Stomach (tissue), 19 donors: ENCODE data around the gene TCEAL6. TPM values are rescaled to one million over a fixed set of nuclear protein-coding genes. Genes with fewer than 3 reads are reported as not detected.
"Not testable (repeated sequence)": the region's sequence is repeated elsewhere in the genome, so short reads cannot be mapped to it uniquely, and the experiment has no call there.

ENCODE experiments used
- DNase-seq, 2 donors: peaks; one replicate each; pipeline versions ENCODE4 v3.0.0 to v3.0.0-alpha.2; 2013 to 2019
- H3K27ac ChIP-seq, 5 donors: fragments of 200-600 bp in 4 of 5; sonication (generic) in 4 of 5; one replicate each; pipeline ENCODE4 v1.5.1; 2013 to 2019; ENCODE audit warnings: mild to moderate bottlenecking in 1 of 5, moderate library complexity in 1 of 5
- H3K27me3 ChIP-seq, 3 donors: fragments of 200-600 bp; sonication (generic); one replicate each; pipeline ENCODE4 v1.5.1; 2017 to 2019; ENCODE audit warnings: mixed run types in 1 of 3
- H3K36me3 ChIP-seq, 4 donors: fragments of 200-600 bp; sonication (generic); 1 replicate in 3 of 4; 2 replicates in 1 of 4; pipeline ENCODE4 v1.5.1; 2016 to 2019
- H3K4me1 ChIP-seq, 4 donors: fragments of 200-600 bp; sonication (generic); one replicate each; pipeline ENCODE4 v1.5.1; 2016 to 2019
- H3K4me3 ChIP-seq, 4 donors: fragments of 200-600 bp; sonication (generic) in 3 of 4; one replicate each; pipeline ENCODE4 v1.5.1; 2016 to 2019; ENCODE audit warnings: mild to moderate bottlenecking in 1 of 4
- H3K9me3 ChIP-seq, 4 donors: fragments of 200-600 bp; sonication (generic); one replicate each; pipeline ENCODE4 v1.5.1; 2016 to 2019
- EP300 ChIP-seq: sonication (generic); formaldehyde crosslinking; IDR thresholded peaks from one replicate; pipeline ENCODE4 v1.6.1; 2017; ENCODE audit warnings: antibody characterized with exemption
- POLR2A ChIP-seq, 4 donors: fragments of 450-650 bp; IDR thresholded peaks; one replicate each; pipeline ENCODE4 v1.6.1; 2016; ENCODE audit warnings: antibody characterized with exemption in 4 of 4, control low read depth in 2 of 4, mild to moderate bottlenecking in 1 of 4, moderate library complexity in 1 of 4
- POLR2AphosphoS5 ChIP-seq, 3 donors: sonication (generic); formaldehyde crosslinking; IDR thresholded peaks; one replicate each; pipeline ENCODE4 v1.6.1; 2016; ENCODE audit warnings: antibody characterized with exemption in 3 of 3
- WGBS, 5 donors: extraction: QIAGEN DNeasy Blood & Tissue Kit in 3 of 5; methylation state at CpG; one replicate each; pipeline versions ENCODE4 v1.1.5 to v1.1.7; 2013 to 2018; 5-methylcytosine and 5-hydroxymethylcytosine counted together
- intact Hi-C: fragments of 100-400 bp; cut with DNase I; formaldehyde crosslinking; loops from one replicate; pipeline ENCODE4 v1.15.1; 2023; ENCODE audit warnings: low total_unique reads
- long read RNA-seq, 10 donors: transcript quantifications; one replicate each; lab custom pipeline, GENCODE V29; 2026
- polyA plus RNA-seq, 3 donors: library from polyadenylated mRNA; stranded (reverse); fragments of 200-250 nt; gene quantifications; one replicate each; pipeline ENCODE4 v1.2.3, GENCODE V29; 2013
- total RNA-seq, 5 donors: library from RNA; depleted of rRNA; stranded (reverse); fragments of >200 nt; gene quantifications; one replicate each; pipeline versions ENCODE4 v1.1.0 to v1.2.3, GENCODE V29; 2014 to 2016
- TF ChIP-seq, protein P1 (sequence below), 7 experiments: fragments of 450-650 bp in 4 of 7; fragments of 200-600 bp in 3 of 7; sonication (generic) in 3 of 7; IDR thresholded peaks; one replicate each; pipeline ENCODE4 v1.5.1; 2016 to 2019; ENCODE audit warnings: antibody characterized with exemption in 7 of 7, control low read depth in 2 of 7, mild to moderate bottlenecking in 1 of 7
- donor health status: healthy with polysubstance abuse.
- donor health status: Bipolar disorder and iron deficiency.
- donor health status: healthy.

Gene TCEAL6
- not detected for total RNA-seq
- polyA plus RNA-seq: under 1 TPM in 1 of 3 donors, not detected in 2; 0.20 TPM
- long read RNA-seq, donor 1: 0 reads
- long read RNA-seq, donor 2: 0 reads
- long read RNA-seq, donor 3: 0 reads
- long read RNA-seq, donor 4: 0 reads
- long read RNA-seq, donor 5, partial matches to known transcripts: 0 of 1 reads
- long read RNA-seq, donor 5, other reads (novel, unspliced or antisense): 0 of 1 reads
- long read RNA-seq, donor 6, partial matches to known transcripts: 0 of 1 reads
- long read RNA-seq, donor 6, other reads (novel, unspliced or antisense): 0 of 1 reads
- long read RNA-seq, donor 7, partial matches to known transcripts: 0 of 2 reads
- long read RNA-seq, donor 7, other reads (novel, unspliced or antisense): 0 of 2 reads
- long read RNA-seq, donor 8: 0 reads
- long read RNA-seq, donor 9, partial matches to known transcripts: 0 of 1 reads
- long read RNA-seq, donor 9, other reads (novel, unspliced or antisense): 0 of 1 reads
- long read RNA-seq, donor 10: 0 reads

DNA sequence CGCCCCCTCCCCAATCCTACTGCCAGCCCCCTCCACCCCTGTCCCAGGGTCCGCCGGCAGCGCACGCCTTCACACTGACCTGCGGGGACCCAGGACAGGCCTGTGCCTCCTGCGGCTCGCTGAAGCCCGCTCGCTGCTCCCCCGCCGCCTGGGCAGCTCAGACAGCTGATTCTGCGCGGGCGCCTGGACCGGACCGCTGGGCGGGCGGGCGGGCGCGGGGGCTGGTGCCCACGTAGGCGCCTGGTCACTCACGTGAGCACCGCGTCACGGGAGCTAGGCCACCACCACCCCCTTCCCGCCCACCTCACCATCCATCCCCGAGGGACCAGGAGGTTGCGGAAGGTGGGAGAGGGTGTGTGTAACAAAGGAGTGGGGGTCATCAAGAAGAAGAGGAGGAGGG lies at the start of gene TCEAL6:
Gene TCEAL6 (minus strand): TSS at position 208 of the 400 bp plus-strand sequence.
- H3K36me3 ChIP-seq, H3K4me3 ChIP-seq, H3K4me1 ChIP-seq, H3K27ac ChIP-seq, H3K9me3 ChIP-seq, intact Hi-C loops: not testable (repeated sequence)
- peak in 1 of 2 donors; percentile 6 for DNase-seq
- peaks cover 0 to 19% (median 14%) of the 10 kb centered on the region in 3 donors for H3K27me3 ChIP-seq
- WGBS, 5 donors: 2 to 62% (median 29%) methylated on average over 3 to 25 of the region's 31 CpGs

DNA sequence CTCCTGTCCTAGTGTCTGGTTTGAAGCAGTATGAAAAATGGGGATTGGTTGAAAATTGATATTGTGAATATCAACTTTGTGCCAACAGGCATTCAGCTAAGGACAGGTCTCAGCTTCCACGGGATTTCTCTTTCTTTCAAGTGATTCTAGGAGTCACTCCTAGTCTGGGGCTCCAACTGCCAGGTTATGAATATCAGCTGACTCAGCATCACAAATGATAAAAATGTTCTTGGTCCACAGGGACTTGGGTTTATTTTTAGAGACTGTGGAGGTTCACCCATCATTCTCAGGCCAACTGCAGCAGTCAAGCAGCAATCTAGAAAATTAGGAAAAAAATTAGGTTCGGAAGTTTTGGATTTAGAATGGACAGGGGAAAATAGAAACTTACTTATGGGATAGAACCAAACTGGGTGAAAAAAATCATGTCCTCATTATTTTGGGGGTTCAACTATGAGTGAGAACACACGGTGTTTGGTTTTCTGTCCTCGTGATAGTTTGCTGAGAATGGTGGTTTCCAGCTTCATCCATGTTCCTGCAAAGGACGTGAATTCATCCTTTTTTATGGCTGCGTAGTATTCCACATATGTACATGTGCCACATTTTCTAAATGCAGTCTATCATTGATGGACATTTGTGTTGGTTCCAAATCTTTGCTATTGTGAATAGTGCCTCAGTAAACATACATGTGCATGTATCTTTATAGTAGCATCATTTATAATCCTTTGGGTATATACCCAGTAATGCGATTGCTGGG lies 43.9 kb upstream of the TCEAL6 start:
- H3K36me3 ChIP-seq: no peaks in the 10 kb centered on the region
- WGBS, 5 donors: 62 to 79% (median 78%) methylated on average over 7 of the region's 7 CpGs
- H3K27me3 ChIP-seq: no peaks in the 10 kb centered on the region
- TF ChIP-seq, protein P1, sequence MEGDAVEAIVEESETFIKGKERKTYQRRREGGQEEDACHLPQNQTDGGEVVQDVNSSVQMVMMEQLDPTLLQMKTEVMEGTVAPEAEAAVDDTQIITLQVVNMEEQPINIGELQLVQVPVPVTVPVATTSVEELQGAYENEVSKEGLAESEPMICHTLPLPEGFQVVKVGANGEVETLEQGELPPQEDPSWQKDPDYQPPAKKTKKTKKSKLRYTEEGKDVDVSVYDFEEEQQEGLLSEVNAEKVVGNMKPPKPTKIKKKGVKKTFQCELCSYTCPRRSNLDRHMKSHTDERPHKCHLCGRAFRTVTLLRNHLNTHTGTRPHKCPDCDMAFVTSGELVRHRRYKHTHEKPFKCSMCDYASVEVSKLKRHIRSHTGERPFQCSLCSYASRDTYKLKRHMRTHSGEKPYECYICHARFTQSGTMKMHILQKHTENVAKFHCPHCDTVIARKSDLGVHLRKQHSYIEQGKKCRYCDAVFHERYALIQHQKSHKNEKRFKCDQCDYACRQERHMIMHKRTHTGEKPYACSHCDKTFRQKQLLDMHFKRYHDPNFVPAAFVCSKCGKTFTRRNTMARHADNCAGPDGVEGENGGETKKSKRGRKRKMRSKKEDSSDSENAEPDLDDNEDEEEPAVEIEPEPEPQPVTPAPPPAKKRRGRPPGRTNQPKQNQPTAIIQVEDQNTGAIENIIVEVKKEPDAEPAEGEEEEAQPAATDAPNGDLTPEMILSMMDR (IDR thresholded peaks at IDR 0.05): no peak
- TF ChIP-seq POLR2A (IDR thresholded peaks at IDR 0.05): no peak
- no peak for TF ChIP-seq EP300
- TF ChIP-seq POLR2AphosphoS5 (IDR thresholded peaks at IDR 0.05): no peak
- no peak overlapping the region for H3K27ac ChIP-seq
- H3K4me1 ChIP-seq: no peaks in the 10 kb centered on the region
- H3K9me3 ChIP-seq: peaks cover 0 to 20% (median 7%) of the 10 kb centered on the region in 4 donors
- intact Hi-C loops: no loop called here
- no peak for DNase-seq
- no peak overlapping the region for H3K4me3 ChIP-seq

DNA sequence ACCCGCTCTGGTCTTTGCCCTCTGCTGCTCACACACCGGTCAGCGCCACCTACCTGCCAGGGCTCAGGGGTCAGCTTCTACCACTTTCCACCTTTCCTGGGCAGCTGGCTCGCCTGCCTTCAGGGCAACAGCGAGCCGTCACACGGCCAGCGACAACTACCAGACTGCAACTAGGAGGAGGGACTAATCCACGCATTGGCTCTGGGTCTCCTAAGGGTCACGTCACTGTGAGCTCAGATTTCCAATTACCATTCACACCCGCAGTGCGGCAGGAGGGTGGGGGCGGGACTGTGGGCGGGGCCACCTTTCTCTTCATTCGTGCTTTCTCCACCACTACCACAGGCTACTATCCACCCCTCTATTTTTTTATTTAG lies 13.5 kb upstream of the TCEAL6 start, which contains the start of gene BEX5:
Gene BEX5 (minus strand): TSS at position 172 of the 374 bp plus-strand sequence. CDS start 1,712 bp downstream, outside the sequence.
- Histone ChIP-seq H3K9me3 (no peaks in the 10 kb centered on the region), H3K36me3 (no peaks in the 10 kb centered on the region), H3K4me1 (peaks cover 0 to 13% (median 4%) of the 10 kb centered on the region in 4 donors), H3K27me3 (peaks cover 0 to 4% (median 0%) of the 10 kb centered on the region in 3 donors), H3K27ac (peak within 1 kb of the TSS; percentile 58 to 81 (median 61)), H3K4me3 (peak within 1 kb of the TSS; percentile 45 to 48 (median 48))
- TF ChIP-seq EP300 (no peak), POLR2AphosphoS5 (IDR thresholded peaks at IDR 0.05) (peak; percentile 47 to 86 (median 75))
- intact Hi-C loops: no loop called here
- 0 to 43% (median 2%) methylated on average over 14 to 15 of the region's 15 CpGs for WGBS, 5 donors
- DNase-seq: peak; percentile 72 to 89

DNA sequence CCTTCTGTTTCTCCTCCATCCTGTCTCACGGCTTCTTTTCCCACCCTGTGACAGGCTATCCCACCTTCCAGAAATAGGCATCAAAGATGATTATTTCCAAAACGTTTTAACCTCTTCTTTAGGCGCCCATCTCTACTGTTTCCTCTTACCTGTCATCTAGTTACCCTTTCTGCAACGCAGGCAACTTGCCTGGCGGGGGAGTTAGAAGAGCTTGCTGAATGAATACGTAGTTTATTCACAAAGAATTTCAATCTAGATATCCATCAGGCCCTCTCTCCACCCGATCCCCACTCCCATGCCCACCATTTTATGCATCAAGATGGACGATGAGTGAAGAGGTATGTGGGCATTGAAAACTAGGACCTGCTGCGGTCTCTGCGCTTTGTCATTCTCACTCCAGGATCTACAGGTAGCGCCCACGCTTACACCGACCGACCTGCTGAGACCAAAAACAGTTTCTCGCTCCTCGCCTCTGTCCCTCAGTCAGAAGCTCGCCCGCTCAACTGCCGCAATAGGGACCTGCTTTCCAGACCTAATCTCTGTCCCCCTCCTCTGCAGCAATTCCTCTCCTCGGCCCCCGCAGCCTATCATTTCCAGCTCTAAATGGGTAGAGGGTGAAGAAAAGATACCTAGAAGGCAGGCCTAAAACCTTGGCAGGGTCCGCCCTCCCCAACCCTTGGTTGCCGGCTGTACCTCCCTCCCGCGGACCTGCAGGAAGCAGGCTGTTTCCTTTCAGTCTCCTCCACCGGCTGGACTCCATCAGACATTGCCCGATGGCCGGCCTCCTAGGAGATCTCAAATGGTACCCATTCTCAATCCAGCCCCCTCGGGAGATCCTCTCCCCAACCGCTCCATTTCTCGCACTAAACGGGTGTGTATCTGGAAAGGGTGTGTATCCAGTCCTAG lies 12.9 kb upstream of the TCEAL6 start:
- TF ChIP-seq EP300 (no peak), POLR2AphosphoS5 (IDR thresholded peaks at IDR 0.05) (no peak), POLR2A (IDR thresholded peaks at IDR 0.05) (no peak)
- TF ChIP-seq, protein P1 (IDR thresholded peaks at IDR 0.05): no peak
- H3K27ac ChIP-seq: peak overlapping the region; percentile 58 to 81 (median 61)
- peaks cover 0 to 13% (median 4%) of the 10 kb centered on the region in 4 donors for H3K4me1 ChIP-seq
- WGBS, 5 donors: 2 to 50% (median 10%) methylated on average over 14 to 32 of the region's 32 CpGs
- peaks cover 0 to 1% (median 0%) of the 10 kb centered on the region in 4 donors for H3K9me3 ChIP-seq
- intact Hi-C loops: no loop called here
- no peaks in the 10 kb centered on the region for H3K36me3 ChIP-seq
- peak; percentile 25 to 27 for DNase-seq
- peaks cover 0 to 4% (median 0%) of the 10 kb centered on the region in 3 donors for H3K27me3 ChIP-seq
- peak overlapping the region; percentile 45 to 48 (median 48) for H3K4me3 ChIP-seq
